Measurements from ENCODE around the gene PID1.
"Not testable (repeated sequence)": the region's sequence is repeated elsewhere in the genome, so short reads cannot be mapped to it uniquely, and the experiment has no call there.

PID1 gene

DNA sequence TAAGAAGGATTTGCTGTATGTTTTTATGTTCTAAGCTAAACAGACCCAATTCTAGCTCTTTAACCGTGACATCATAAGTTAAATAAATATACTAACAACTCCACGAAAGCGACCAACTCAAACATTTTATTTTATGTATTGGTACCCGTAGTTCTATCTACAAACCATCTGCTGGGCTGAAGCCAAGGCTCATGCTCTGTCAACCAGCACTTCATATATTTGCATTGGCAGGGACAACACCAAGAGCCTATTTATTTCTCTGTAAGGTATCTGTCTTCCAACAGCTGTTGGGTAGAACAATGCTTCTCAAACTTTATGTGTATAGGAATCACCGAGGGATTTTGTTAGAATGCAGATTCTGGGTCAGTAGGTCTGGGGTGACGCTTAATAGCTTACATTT is 64.5 kb downstream of the PID1 start:
- DNase-seq, result no peak

DNA sequence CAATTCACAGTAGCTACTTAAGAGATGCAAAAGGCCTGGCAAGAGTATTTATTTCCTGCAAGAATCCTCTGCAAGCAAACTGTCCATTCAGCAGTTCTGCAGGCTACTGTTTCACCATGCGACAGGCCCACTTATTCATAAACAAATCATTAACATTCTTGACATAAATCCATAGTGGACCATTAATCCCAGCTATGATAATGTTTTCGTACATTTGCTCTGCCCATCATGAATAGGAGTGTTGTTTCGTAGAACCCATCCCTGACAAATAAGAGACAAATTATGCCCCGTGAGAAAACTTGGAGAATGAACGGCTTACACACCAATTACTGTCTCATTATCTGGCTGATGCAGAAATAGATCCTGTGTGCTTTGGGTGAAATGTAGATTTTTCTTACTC is 65.4 kb downstream of the PID1 start:
- no peak for DNase-seq

DNA sequence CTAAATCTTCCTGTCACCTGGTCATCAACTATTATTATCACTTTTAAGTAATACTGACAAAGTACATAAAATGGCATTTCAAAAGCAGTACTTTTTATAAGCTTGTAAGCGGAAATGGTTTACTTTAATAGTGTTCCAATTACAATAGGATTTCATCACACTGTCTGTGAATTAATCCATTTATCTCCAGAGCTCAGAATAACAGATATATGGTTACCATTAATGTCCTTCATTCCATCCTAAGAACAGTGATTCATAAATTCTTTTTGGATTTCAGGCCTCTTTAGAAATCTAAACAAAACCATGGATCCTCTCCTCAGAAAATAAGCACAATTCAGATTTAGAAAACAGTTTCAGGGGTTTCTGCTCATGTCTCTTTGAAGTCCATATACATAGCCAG is 68.4 kb downstream of the PID1 start:
- no peak for DNase-seq

DNA sequence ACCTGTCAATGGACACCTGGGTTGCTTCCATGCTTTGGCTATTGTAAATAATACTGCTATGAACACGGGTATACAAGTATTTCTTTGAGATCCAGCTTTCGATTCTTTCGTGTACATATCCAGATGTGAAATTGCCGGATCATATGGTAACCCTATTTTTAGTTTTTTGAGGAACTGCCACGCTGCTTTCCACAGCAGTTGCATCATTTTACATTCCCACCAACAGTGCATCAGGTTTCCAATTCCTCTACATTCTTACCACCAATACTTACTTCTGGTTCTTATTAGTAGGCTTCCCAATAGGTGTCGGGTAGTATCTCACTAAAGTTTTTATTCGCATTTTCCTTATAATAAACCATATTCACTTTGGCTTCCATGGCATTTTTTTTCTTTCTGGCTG is 69.6 kb downstream of the PID1 start:
- DNase-seq, result no peak

DNA sequence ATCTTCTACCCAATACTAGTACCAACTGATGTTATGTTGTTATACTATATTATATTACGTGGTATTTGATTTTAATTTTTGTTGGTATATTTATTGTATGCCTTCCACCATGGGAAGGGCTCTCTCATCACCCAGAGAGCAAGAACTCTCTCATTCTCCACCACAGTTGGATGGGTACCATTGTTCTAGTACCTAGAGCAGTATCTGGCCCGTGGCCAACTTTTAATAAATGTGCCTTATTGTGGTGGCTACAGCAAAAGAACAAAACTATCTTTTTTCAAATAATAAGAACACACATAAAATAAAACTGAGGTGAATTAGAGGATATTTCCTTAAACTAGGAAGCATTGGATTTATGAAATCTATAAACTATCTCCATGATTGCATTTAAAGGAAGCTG is 71.8 kb downstream of the PID1 start:
- DNase-seq, result no peak

DNA sequence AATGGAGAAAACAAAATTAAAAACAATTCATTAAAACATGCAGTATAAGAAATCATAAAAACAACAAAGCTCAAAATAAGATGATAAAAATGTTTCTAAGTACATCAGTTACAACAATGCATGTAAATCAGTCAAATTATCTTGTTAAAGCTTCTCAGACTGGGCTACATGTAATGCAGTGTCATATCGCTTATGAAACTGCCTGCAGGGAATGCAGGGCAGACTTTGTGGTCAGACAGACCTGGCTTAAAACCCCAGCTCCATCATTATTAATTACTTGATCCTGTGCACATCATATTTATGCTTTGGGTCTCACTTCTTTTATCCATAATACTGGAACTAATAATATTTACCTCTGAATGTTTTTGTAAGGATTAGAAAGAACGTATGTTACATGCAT is 74.6 kb downstream of the PID1 start:
- DNase-seq, result no peak

DNA sequence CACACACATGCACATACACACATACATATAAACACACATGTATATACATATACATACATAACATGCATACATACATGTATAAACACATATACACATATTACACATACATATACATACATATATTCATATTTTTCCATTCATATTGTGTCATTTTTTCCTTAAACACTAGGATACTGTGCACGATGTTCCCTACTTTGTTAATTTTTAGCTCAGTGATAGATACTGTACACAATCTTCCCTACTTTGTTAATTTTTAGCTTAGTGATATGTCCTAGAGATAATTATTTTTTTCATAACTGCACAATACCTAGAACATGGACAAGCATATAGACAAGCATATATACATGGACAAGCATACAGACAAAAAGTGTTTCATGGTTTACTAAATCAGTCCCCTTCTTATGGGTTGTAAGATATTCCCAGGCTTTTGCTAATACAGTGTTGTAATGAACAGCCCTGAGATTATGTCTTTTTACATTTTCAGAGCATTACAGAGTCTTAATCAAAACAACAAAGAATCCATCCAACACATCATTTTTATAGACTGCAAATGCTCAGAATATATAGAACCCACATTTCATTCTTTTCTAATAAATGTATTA is 75.6 kb downstream of the PID1 start:
- no peak for DNase-seq

DNA sequence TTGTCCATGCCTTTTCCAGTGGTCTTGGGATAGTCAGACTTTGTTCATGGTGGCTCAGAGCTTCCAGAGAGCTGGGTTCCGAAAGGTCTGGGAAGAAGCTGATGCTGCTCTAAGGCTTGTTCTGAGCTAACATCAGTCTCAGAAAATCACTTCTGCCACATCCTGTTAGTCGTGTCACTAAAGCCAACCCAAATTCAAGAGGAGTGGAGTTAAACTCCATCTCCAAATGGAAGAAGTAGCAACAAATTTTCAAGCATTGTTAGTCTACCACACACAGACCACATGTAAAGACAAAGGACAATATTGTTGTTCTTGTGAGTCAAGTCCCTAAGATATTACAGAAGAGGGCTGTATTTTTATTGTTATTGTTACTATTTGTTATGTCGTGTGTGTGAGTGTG is 77.8 kb downstream of the PID1 start:
- DNase-seq, result no peak

DNA sequence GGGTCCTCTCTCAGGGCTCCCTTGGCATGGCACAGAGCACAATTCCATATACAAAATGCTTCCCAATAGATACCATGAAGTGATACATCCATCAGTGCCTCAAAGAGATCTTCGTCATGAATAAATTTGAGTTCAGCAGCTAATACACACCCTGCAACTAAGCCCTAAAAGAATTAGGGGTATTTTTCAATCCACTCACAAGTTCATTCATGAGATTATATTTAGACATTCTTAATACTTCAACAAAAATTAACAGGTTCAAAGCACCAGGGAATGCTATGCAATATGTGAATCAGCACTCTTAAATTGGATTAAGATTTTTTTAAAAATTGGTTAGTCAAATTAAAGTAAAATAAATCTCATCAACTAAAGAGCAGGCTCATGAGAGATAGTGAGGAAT is 79.7 kb downstream of the PID1 start:
- DNase-seq, result no peak

DNA sequence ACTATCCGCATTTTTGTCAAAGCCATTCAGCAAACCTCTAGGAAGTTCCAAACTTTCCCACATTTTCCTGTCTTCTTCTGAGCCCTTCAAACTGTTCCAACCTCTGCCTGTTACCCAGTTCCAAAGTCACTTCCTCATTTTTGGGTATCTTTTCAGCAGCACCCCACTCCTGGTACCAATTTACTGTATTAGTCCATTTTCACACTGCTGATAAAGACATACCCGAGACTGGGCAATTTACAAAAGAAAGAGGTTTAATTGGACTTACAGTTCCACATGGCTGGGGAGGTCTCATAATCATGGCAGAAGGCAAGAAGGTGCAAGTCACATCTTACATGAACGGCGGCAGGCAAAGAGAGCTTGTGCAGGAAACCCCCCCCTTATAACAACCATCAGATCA is 84.0 kb downstream of the PID1 start:
- not testable (repeated sequence) for DNase-seq

DNA sequence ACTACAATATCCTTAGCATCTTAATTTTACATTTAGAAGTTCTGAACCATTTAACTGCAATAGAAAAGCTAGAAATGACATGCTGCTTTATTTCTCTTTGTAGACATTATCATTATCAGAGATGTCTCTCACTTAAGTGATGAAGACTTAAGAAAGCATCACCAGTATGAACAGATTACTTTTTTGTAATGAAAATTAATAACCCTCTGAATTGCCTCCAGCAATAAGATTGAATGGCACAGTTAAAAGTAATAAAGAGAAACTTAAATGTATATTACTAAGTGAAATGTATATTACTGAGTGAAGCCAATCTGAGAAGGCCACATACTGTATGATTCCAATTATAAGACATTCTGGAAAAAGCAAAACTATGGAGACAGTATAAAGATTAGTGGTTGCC is 89.4 kb downstream of the PID1 start:
- no peak for DNase-seq

DNA sequence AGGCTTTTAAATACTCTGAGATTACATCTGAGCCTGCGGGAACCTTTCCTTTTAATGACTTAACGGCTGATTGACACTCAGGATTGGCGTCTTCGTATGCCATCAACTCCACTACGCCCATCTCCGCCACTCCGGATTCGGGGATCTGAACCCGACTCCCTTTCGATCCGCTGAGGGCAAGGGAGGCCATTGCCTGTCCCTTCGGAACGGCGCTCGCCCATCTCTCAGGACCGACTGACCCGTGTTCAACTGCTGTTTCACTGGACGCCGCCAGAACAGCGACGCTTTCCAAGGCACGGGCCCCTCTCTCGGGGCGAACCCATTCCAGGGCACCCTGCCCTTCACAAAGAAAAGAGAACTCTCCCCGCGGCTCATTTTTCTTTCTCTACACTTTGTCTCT is 90.4 kb downstream of the PID1 start:
- DNase-seq, result no peak

DNA sequence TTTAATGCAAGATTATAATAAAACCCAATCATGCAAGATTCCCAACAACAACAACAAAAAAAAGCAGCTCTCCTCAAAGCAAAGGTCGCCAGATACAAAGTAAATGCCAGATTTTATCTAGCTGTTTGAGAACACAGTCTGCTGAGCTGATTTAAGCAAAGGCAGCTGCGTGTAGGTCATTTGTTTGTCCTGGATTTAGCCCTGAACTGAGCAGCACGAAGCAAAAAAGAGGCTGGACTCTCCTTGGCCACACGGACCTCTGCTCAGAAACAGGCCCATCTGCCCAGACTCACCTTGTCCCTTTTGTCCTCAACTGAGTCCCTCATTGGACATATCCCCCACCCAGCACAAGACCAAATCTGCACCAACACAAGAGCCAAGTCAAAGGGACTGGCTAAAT is 91.5 kb downstream of the PID1 start:
- no peak for DNase-seq

DNA sequence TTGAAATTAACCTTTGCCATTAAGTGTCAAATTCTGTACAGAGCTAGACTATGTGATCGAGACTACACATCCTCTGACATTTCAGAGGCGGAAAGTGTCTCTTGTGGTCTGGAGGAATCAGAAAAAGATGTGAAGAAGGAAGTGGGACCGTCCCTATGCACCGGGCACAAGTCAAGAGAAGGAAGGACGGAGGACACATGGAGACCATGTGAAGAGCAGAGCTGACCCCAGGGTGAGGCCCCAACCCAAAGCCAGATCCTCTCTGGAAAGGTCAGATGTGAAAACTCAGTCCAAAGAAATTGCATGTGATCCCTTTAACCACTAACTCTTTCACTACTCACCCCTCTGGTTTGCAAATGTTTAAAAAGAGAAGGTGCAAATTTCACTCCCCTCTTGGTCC is 92.4 kb downstream of the PID1 start:
- no peak for DNase-seq

DNA sequence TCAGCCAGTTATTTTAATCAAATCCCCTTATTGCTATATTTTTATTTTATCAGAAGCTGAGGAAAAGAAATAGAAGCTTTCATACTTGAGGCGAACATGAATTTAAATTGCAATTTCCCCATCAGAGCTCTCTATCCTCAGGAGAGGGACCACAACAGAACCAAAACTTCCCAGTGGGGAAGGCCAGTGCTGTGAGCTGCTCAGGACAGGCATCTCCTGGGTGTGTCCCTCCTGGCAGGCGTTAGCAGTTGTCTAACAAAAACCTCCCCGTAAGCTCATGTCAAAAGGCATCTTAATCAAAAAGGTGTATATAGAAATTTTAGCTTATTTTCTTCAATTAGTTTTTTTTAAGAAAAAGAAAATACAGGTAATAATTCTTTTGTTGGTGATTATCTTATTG is 93.0 kb downstream of the PID1 start:
- no peak for DNase-seq

DNA sequence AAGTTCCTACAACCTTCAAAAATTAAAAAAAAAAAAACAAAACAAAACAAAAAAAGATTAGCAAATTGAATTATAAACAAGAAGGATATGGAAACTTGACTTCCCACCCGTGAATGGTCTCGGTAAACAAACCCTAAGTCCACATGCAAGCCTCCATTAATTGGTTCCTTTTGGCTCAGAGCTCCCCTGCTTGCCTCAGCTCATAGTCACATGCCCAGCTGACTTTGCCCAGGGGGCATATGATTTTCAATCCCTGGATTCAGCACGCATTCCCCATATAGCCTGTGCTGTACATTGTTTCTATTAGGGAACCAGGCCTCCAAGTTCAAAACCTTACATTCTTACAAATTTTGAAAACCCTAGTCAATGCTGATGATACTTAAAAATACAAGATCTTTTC is 95.0 kb downstream of the PID1 start:
- DNase-seq, result no peak

DNA sequence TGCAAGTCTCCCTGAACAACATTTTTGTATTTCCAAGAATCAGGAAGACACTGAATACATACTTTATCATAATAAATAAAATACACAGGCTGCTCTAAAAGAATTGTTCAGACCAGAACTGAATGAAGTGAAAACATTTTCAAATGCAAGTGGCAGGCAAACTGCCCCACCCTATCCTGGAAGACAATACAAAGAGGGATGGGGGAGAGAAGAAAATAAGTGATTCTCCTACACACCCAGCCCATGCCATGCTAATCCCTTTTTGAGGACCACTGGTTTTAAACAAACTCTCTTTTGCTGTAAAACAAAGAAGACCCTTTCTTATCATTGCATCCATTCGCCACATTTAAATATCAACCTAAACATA is 95.6 kb downstream of the PID1 start:
- no peak for DNase-seq

DNA sequence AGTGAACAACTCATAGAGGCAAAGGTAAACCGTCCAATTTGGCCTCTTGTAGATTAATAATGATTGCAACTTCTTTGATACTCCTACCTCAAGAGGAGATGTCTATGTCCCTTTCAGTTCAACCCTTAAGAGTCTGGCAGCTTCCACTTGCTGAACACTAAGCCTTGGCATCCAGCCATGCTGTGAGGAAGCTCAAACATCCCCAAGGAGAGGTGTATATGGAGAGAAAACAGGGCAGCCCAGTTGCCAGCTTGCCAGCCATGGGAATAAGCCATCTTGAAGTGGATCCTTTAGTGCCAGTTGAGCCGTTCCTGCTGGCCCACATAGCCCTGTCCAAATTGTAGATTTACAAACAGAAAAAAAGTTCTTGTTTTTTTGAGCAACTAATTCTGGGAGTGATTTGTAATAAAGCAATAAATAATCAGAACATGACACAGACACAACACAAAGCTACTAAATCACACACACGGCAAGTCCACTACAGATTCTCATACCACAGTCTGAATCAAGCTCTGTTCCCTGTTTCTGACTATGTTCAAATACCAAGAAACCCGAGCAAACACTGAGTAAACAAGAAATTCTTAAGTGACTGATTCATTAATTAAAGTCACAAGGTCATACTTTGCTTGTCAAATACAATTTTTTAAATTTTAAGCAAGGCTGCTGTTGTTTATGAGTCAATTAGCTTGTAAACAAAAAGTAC is 96.1 kb downstream of the PID1 start:
- DNase-seq, result no peak

DNA sequence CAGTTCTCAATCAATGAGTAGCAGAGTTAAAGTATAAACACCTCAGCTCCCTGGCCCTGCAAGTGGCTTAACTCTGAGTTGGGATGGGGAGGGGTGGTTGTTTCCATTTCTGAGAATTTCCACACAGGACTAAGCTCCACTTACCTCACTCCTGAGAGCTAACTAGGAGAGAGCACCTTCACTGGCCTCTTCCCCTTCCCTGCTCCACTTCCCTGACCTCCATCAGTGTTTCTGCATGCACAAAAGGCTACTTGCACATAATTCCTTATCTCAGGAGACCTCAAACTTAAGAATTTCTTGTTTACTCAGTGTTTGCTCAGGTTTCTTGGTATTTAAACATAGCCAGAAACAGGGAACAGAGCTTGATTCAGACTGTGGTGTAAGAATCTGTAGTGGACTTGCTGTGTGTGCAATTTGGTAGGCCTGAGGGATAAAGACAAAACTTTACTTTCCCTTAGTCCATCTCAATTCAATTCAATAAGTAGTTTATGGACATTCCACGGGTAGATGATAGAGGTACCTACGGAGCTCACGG is 97.2 kb downstream of the PID1 start:
- no peak for DNase-seq

DNA sequence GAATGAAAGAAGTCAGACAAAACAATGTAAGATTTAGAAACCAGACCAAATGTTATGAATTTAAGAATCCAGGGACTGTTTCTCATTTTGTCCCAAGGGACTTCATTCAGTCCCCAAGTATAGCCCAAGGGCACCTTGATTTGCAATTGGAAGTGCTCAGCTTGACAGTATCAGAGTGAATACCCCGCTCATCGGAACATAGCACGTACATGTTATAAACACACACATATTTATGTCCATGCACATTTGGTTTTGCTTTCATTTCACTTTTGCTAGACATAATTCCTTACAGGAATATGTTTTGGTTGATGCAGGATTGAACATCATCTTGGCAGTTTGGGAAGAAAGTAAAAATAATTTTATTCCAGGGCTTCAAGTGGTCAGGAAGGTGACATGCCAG is 100.2 kb downstream of the PID1 start:
- no peak for DNase-seq

DNA sequence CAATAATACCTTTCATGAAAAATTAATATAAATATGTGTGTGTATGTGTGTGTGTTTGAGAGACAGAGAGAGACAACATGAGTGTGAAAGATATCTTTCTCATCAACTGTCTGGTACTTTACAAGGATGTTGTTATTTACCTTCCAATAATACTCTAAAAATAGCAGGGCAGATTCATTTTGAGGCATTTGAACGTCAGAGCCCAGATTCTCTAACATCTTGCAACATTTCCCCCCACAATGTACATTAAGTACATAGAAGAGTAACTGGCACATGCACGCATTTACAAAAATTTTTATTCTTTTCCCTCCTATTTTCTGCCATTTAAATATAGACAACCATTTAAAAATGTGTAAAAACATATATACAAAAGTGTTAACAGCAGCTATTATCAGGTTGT is 100.9 kb downstream of the PID1 start:
- DNase-seq, result no peak

DNA sequence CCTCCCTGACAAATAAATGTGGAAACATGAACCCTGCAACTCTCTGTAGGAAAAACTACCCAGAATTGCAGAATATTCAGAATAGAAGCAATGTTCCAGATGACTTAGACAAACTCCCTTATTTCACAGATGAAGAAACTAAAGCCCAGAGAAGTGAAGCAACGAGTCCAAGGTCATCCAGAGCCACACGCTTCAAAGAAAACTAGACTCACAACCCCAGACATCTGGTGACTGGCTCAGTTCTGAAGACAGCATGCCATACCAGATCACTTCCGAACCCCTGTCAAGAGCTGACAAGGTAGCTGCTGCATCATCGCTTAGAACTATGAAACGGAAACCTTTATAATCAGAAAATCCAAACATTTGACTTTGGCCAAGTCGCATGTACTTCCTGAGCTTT is 101.3 kb downstream of the PID1 start:
- no peak for DNase-seq

DNA sequence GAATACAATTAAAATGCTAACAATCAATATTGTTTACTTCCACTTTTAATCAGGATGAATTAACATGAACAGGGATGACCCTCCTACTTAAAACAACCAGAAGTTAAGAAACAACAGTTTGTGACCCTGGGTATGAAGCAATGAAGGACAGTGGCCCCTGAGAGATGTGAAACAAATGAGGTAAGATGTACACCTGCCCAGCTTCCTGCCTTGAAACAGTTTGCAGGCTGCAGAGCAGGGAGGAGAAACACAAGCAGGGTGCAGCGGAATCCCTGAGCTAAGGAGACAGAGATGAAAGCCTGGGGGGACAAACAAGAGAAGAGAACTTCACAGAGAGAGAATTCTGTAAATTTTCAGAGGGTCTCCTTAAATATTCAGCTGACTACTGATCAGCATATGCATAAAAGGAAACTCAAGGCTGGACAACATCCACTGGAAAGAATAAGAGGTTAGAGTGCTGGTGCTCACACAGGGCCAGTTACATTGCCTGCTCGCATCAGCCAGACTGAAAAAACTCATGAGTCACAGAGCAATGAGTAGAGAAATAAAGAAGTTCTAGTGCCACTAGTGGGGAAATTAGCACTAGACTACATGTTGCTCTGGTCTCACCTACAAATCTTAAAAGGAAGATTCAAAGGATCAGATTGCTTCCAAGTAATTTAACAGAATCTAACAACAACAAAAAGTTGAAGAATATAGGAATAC is 106.4 kb downstream of the PID1 start:
- no peak for DNase-seq

DNA sequence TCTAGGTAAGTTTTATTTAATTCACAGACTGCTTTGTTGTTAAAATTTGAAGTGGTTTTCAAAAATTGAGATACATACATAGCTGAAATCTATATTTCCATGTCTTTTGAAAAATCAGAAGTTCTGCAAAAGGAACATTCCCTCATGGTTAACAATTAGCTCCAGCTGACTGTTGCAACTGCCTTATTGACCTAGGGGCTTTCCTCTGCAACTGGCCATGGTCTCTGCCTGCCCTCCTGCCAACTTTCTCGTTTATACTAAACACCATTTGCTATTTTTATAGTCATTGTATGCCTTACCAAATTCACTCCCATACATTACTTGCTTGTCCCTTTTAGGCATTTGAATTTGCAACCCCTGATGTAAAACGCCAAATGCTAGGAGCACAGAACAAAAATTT is 107.2 kb downstream of the PID1 start:
- DNase-seq, result no peak

DNA sequence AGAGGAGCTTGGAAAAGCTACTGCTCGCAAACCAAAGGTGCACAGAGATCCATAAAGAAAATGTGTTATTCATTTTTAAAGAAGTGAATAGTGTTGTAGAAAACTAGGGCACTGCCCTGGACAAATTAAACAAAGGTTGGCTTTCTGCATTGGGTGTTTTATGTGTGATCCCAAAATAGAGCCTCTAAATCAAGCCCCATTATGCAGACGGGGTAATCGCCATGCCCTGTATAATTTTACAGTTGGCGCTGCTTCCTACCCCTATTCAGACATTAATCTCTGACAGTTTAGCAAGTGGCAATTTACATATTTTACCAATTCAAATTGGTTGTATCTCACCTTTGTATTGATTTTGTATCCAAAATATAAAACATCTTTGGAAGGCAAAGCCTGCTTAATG is 109.1 kb downstream of the PID1 start:
- no peak for DNase-seq
